HepG2 (cell line): ENCODE measurements around the gene MAT2A. TPM values are rescaled to one million over a fixed set of nuclear protein-coding genes. Genes with fewer than 3 reads are reported as not detected.

ENCODE experiments used
- SOX13 ChIP-seq, 3 experiments: fragments of 450-650 bp in 1 of 3; sonication (generic) in 1 of 3; formaldehyde crosslinking in 1 of 3; IDR thresholded peaks in 2 of 3; conservative IDR thresholded peaks in 1 of 3; 2 replicates each; pipeline versions ENCODE4 v1.5.0 to v1.6.1; 2016 to 2020; ENCODE audit warnings: antibody characterized with exemption in 1 of 3, mild to moderate bottlenecking in 1 of 3, missing compliant biosample characterization in 1 of 3, missing genetic modification reagents in 1 of 3, moderate library complexity in 1 of 3
- TBX3 ChIP-seq: fragments of 450-650 bp; IDR thresholded peaks from 2 replicates; pipeline ENCODE4 v1.6.1; 2017; ENCODE audit warnings: antibody characterized with exemption, mild to moderate bottlenecking, inconsistent platforms, borderline replicate concordance
- TOPORS ChIP-seq: sonication (generic); formaldehyde crosslinking; IDR thresholded peaks from 2 replicates; pipeline ENCODE4 v1.8.0; 2023; ENCODE audit warnings: mild to moderate bottlenecking, missing genetic modification reagents
- ZFP37 ChIP-seq: sonication (generic); formaldehyde crosslinking; IDR thresholded peaks from 2 replicates; pipeline ENCODE4 v1.4.0; 2020; ENCODE audit warnings: missing genetic modification reagents, borderline replicate concordance
- ZFP62 ChIP-seq: sonication (generic); formaldehyde crosslinking; IDR thresholded peaks from 2 replicates; pipeline ENCODE4 v1.4.0; 2020; ENCODE audit warnings: missing genetic modification reagents
- ZFP82 ChIP-seq: sonication (generic); formaldehyde crosslinking; IDR thresholded peaks from 2 replicates; pipeline ENCODE4 v1.5.1; 2020; ENCODE audit warnings: mild to moderate bottlenecking, missing genetic modification reagents, borderline replicate concordance
- ZNF749 ChIP-seq: sonication (generic); formaldehyde crosslinking; IDR thresholded peaks from 2 replicates; pipeline ENCODE4 v1.8.0; 2022; ENCODE audit warnings: mild to moderate bottlenecking, missing genetic modification reagents, moderate library complexity, borderline replicate concordance
- polyA plus RNA-seq, 8 experiments: library from polyadenylated mRNA; depleted of rRNA in 3 of 8; stranded (reverse) in 7 of 8; unstranded in 1 of 8; fragments of >200 nt; fragmentation: Illumina TruSeq in 4 of 8; extraction: Trizol in 4 of 8; gene quantifications; 2 replicates each; pipeline versions ENCODE4 v1.2.1 to v1.2.3, GENCODE V29; 2011 to 2016; ENCODE audit warnings: low read depth in 4 of 8, missing spikeins in 1 of 8, mixed read lengths in 1 of 8; ENCODE audit not compliant: insufficient read depth in 1 of 8
- total RNA-seq, 5 experiments: library from RNA; depleted of rRNA; stranded (reverse); fragments of >200 nt; fragmentation: Illumina TruSeq; extraction: Trizol; gene quantifications; 2 replicates each; pipeline ENCODE4 v1.2.3, GENCODE V29; 2016; ENCODE audit warnings: low read depth in 1 of 5
- TF ChIP-seq, protein P1 (sequence below): sonication (generic); formaldehyde crosslinking; IDR thresholded peaks from 2 replicates; pipeline ENCODE4 v1.8.1; 2023; ENCODE audit warnings: mild to moderate bottlenecking, missing genetic modification reagents, borderline replicate concordance
- TF ChIP-seq, protein P2 (sequence below): sonication (generic); formaldehyde crosslinking; IDR thresholded peaks from 2 replicates; pipeline ENCODE4 v1.4.0; 2020; ENCODE audit warnings: missing genetic modification reagents
- TF ChIP-seq, protein P3 (sequence below): sonication (generic); formaldehyde crosslinking; IDR thresholded peaks from 2 replicates; pipeline ENCODE4 v1.5.1; 2020; ENCODE audit warnings: missing genetic modification reagents, mild to moderate bottlenecking, borderline replicate concordance
- TF ChIP-seq, protein P4 (sequence below): sonication (generic); formaldehyde crosslinking; IDR thresholded peaks from 2 replicates; pipeline ENCODE4 v1.4.0; 2020; ENCODE audit warnings: mild to moderate bottlenecking, missing genetic modification reagents
- TF ChIP-seq, protein P5 (sequence below): sonication (generic); formaldehyde crosslinking; IDR thresholded peaks from 2 replicates; pipeline ENCODE4 v1.9.0; 2021; ENCODE audit warnings: missing genetic modification reagents, borderline replicate concordance
- TF ChIP-seq, protein P6 (sequence below): sonication (generic); formaldehyde crosslinking; IDR thresholded peaks from 2 replicates; pipeline ENCODE4 v1.5.1; 2020; ENCODE audit warnings: mild to moderate bottlenecking, missing genetic modification reagents, borderline replicate concordance

MAT2A gene
- total and polyA plus RNA-seq, 2 of the 13 experiments (the other 11 are each of a cell fraction or from before 2014, with no cell fraction given), result 155 to 331 TPM

DNA sequence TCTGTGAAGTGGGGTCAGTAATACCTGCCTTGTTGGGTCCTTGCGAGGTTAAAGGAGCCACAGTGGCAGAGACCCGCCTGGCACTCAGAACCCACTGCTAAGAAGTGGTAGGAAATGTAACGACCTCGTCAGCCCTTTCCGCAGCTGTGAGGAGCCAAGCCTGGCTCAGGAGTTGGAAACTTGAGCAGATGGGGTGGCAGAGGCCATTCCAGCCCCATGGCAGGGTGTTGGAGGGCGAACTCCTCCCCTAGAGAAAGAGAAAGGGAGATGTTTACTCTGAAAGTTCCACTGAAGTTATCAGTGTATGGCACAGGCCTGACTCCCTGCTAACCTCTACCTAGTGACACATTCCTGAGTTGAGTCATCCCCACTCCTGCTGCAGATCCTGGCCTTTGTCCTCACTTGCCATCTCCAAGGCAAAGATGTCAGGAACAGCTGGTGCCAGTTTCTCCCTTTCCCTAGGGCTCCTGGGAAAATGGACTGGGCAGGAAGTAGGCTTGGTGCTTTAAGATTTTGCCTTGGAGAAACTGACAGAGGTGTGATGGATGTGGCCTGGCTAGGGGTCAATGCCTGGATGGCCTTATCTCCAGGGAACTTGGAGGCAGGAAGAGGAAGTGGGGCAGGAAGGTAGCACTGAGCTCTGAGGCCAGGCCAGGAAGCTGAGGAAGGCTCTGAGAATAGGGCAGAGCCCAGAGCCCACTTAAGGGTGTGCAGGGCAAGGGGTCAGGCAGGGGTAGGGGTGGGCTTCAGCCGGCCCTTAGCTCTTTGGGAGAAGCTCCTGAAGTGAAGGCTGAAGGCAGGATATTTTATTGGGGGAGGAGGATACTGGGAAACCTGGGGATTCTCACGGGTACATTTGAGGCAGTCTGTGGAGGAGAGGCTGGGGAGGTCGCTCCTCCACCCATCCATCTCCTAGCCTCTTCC, 46.2 kb downstream of the MAT2A start (continued):
- TF ChIP-seq, protein P1, sequence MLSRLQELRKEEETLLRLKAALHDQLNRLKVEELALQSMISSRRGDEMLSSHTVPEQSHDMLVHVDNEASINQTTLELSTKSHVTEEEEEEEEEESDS (CRISPR knock-in tag), result 0 out of 2 replicates have a peak, but pooled peaks have one; percentile 88
- no peak; the same call in 1 of the 2 replicates for TF ChIP-seq SOX13 (IDR thresholded peaks at IDR 0.05)
- TF ChIP-seq SOX13 (CRISPR knock-in tag; conservative IDR thresholded peaks at IDR 0.05 in 1 of 2, IDR thresholded peaks at IDR 0.05 in 1 of 2), result peak; percentile 5 to 84; a peak in 2 of 4 replicates
- TF ChIP-seq, protein P2, sequence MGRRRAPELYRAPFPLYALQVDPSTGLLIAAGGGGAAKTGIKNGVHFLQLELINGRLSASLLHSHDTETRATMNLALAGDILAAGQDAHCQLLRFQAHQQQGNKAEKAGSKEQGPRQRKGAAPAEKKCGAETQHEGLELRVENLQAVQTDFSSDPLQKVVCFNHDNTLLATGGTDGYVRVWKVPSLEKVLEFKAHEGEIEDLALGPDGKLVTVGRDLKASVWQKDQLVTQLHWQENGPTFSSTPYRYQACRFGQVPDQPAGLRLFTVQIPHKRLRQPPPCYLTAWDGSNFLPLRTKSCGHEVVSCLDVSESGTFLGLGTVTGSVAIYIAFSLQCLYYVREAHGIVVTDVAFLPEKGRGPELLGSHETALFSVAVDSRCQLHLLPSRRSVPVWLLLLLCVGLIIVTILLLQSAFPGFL (CRISPR knock-in tag), result no peak
- no peak; the same call in 1 of the 2 replicates for TF ChIP-seq ZNF749 (CRISPR knock-in tag)
- no peak; the same call in 1 of the 2 replicates for TF ChIP-seq TOPORS (CRISPR knock-in tag)
- TF ChIP-seq, protein P3, sequence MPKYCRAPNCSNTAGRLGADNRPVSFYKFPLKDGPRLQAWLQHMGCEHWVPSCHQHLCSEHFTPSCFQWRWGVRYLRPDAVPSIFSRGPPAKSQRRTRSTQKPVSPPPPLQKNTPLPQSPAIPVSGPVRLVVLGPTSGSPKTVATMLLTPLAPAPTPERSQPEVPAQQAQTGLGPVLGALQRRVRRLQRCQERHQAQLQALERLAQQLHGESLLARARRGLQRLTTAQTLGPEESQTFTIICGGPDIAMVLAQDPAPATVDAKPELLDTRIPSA (CRISPR knock-in tag), result no peak
- TF ChIP-seq, protein P4, sequence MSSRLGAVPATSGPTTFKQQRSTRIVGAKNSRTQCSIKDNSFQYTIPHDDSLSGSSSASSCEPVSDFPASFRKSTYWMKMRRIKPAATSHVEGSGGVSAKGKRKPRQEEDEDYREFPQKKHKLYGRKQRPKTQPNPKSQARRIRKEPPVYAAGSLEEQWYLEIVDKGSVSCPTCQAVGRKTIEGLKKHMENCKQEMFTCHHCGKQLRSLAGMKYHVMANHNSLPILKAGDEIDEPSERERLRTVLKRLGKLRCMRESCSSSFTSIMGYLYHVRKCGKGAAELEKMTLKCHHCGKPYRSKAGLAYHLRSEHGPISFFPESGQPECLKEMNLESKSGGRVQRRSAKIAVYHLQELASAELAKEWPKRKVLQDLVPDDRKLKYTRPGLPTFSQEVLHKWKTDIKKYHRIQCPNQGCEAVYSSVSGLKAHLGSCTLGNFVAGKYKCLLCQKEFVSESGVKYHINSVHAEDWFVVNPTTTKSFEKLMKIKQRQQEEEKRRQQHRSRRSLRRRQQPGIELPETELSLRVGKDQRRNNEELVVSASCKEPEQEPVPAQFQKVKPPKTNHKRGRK (CRISPR knock-in tag), result peak; percentile 55; the same call in 1 of the 2 replicates
- TF ChIP-seq, protein P5, sequence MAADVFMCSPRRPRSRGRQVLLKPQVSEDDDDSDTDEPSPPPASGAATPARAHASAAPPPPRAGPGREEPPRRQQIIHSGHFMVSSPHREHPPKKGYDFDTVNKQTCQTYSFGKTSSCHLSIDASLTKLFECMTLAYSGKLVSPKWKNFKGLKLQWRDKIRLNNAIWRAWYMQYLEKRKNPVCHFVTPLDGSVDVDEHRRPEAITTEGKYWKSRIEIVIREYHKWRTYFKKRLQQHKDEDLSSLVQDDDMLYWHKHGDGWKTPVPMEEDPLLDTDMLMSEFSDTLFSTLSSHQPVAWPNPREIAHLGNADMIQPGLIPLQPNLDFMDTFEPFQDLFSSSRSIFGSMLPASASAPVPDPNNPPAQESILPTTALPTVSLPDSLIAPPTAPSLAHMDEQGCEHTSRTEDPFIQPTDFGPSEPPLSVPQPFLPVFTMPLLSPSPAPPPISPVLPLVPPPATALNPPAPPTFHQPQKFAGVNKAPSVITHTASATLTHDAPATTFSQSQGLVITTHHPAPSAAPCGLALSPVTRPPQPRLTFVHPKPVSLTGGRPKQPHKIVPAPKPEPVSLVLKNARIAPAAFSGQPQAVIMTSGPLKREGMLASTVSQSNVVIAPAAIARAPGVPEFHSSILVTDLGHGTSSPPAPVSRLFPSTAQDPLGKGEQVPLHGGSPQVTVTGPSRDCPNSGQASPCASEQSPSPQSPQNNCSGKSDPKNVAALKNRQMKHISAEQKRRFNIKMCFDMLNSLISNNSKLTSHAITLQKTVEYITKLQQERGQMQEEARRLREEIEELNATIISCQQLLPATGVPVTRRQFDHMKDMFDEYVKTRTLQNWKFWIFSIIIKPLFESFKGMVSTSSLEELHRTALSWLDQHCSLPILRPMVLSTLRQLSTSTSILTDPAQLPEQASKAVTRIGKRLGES, result no peak
- TF ChIP-seq TBX3, result peak; percentile 86; the same call in 1 of the 2 replicates
- no peak for TF ChIP-seq ZFP62
- TF ChIP-seq, protein P6, sequence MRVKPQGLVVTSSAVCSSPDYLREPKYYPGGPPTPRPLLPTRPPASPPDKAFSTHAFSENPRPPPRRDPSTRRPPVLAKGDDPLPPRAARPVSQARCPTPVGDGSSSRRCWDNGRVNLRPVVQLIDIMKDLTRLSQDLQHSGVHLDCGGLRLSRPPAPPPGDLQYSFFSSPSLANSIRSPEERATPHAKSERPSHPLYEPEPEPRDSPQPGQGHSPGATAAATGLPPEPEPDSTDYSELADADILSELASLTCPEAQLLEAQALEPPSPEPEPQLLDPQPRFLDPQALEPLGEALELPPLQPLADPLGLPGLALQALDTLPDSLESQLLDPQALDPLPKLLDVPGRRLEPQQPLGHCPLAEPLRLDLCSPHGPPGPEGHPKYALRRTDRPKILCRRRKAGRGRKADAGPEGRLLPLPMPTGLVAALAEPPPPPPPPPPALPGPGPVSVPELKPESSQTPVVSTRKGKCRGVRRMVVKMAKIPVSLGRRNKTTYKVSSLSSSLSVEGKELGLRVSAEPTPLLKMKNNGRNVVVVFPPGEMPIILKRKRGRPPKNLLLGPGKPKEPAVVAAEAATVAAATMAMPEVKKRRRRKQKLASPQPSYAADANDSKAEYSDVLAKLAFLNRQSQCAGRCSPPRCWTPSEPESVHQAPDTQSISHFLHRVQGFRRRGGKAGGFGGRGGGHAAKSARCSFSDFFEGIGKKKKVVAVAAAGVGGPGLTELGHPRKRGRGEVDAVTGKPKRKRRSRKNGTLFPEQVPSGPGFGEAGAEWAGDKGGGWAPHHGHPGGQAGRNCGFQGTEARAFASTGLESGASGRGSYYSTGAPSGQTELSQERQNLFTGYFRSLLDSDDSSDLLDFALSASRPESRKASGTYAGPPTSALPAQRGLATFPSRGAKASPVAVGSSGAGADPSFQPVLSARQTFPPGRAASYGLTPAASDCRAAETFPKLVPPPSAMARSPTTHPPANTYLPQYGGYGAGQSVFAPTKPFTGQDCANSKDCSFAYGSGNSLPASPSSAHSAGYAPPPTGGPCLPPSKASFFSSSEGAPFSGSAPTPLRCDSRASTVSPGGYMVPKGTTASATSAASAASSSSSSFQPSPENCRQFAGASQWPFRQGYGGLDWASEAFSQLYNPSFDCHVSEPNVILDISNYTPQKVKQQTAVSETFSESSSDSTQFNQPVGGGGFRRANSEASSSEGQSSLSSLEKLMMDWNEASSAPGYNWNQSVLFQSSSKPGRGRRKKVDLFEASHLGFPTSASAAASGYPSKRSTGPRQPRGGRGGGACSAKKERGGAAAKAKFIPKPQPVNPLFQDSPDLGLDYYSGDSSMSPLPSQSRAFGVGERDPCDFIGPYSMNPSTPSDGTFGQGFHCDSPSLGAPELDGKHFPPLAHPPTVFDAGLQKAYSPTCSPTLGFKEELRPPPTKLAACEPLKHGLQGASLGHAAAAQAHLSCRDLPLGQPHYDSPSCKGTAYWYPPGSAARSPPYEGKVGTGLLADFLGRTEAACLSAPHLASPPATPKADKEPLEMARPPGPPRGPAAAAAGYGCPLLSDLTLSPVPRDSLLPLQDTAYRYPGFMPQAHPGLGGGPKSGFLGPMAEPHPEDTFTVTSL (CRISPR knock-in tag), result peak; percentile 93
- no peak; the same call in 1 of the 2 replicates for TF ChIP-seq ZFP37
- TF ChIP-seq ZFP82, result peak; percentile 42; the same call in 1 of the 2 replicates
